ENCODE measurements around the gene UXS1. TPM values are rescaled to one million over a fixed set of nuclear protein-coding genes. Genes with fewer than 3 reads are reported as not detected.

UXS1 gene
- total and polyA plus RNA-seq, 2 donors (not counting 3 experiments of a cell fraction or from before 2014, with no cell fraction given), result 34.2 to 43.2 TPM

- no peak overlapping the region for H2AFZ ChIP-seq (ENCODE audit: low read depth, low read length)
- DNase-seq (ENCODE audit: low read depth, low spot score) (no peak), FAIRE-seq (no peak)
- no peak overlapping the region for H3K4me3 ChIP-seq (replicated peaks in 1 of 3; ENCODE audit: insufficient read depth in 1 of 3, low read depth in 1 of 3, low read length in 3 of 3)
- H3K36me3 ChIP-seq (ENCODE audit: control insufficient read depth in 2 of 2, extremely low read depth in 1 of 2, insufficient read depth in 2 of 2, low read length in 2 of 2), result no peaks in the 10 kb centered on the region
- no peaks in the 10 kb centered on the region for H3K4me1 ChIP-seq (ENCODE audit: control insufficient read depth, extremely low read depth, insufficient read depth, low read length)
- H4K20me1 ChIP-seq (replicated peaks; ENCODE audit: control insufficient read depth, extremely low read depth, insufficient read depth, low read length), result no peaks in the 10 kb centered on the region
- TF ChIP-seq GATA2 (IDR thresholded peaks at IDR 0.05; ENCODE audit: insufficient read depth, insufficient read length, low read depth, low read length) (no peak), CTCF (IDR thresholded peaks at IDR 0.05; ENCODE audit: extremely low read depth in 1 of 2, insufficient read depth in 1 of 2, low read depth in 1 of 2, low read length in 2 of 2) (no peak), MYC (IDR thresholded peaks at IDR 0.05; ENCODE audit: low read depth, low read length) (no peak), FOS (IDR thresholded peaks at IDR 0.05; ENCODE audit: borderline replicate concordance, insufficient read depth, low read length) (no peak)
- no peaks in the 10 kb centered on the region for H3K27me3 ChIP-seq (ENCODE audit: control insufficient read depth in 2 of 2, insufficient read depth in 2 of 2, low read length in 2 of 2)
- CTCF ChIA-PET, result no interaction called here
- no peak overlapping the region for H3K4me2 ChIP-seq (ENCODE audit: insufficient read depth, low read length)
- intact Hi-C loops (cut with micrococcal nuclease) (no loop called here), dilution Hi-C loops (cut with MboI; ENCODE audit: extremely low pct_ligation_motif_present, low sequenced_read_pairs) (no loop called here)
- BruUV-seq (replicated peaks), result no TSS peak
- no peaks in the 10 kb centered on the region for H3K9me3 ChIP-seq (replicated peaks; ENCODE audit: control insufficient read depth, insufficient read depth, low read length)
- peaks cover 3% of the 10 kb centered on the region for H3K79me2 ChIP-seq (ENCODE audit: control insufficient read depth, insufficient read depth, low read length)
- no peaks in the 10 kb centered on the region for H3K9me1 ChIP-seq (replicated peaks; ENCODE audit: control insufficient read depth, extremely low read depth, insufficient read depth, low read length)
- H3K27ac ChIP-seq (ENCODE audit: insufficient read depth, low read depth, low read length), result no peak overlapping the region
- no peak overlapping the region for H3K9ac ChIP-seq (replicated peaks; ENCODE audit: extremely low read depth, insufficient read depth, low read length)
- POLR2A ChIA-PET, result no interaction called here
These were observed 13.5 kb downstream of the UXS1 start for GRCh38 chr2:106180602-106181001.

- no peaks in the 10 kb centered on the region for H4K20me1 ChIP-seq (replicated peaks; ENCODE audit: control insufficient read depth, extremely low read depth, insufficient read depth, low read length)
- no peak overlapping the region for H3K9ac ChIP-seq (replicated peaks; ENCODE audit: extremely low read depth, insufficient read depth, low read length)
- DNase-seq (ENCODE audit: low read depth, low spot score) (no peak), FAIRE-seq (no peak)
- no peak overlapping the region for H2AFZ ChIP-seq (ENCODE audit: low read depth, low read length)
- H3K4me1 ChIP-seq (ENCODE audit: control insufficient read depth, extremely low read depth, insufficient read depth, low read length), result no peaks in the 10 kb centered on the region
- H3K27me3 ChIP-seq (ENCODE audit: control insufficient read depth in 2 of 2, insufficient read depth in 2 of 2, low read length in 2 of 2), result no peaks in the 10 kb centered on the region
- H3K4me3 ChIP-seq (replicated peaks in 1 of 3; ENCODE audit: insufficient read depth in 1 of 3, low read depth in 1 of 3, low read length in 3 of 3), result no peak overlapping the region
- intact Hi-C loops (cut with micrococcal nuclease), result no loop called here
- H3K27ac ChIP-seq (ENCODE audit: insufficient read depth, low read depth, low read length), result no peak overlapping the region
- ChIA-PET CTCF (interaction anchor here (0.6 kb wide), 1 partner anchor 405 kb away, joined by 3 read pairs; no protein-coding TSS in a partner anchor), POLR2A (no interaction called here)
- no peak for TF ChIP-seq CTCF (IDR thresholded peaks at IDR 0.05; ENCODE audit: extremely low read depth in 1 of 2, insufficient read depth in 1 of 2, low read depth in 1 of 2, low read length in 2 of 2)
- TF ChIP-seq FOS (IDR thresholded peaks at IDR 0.05; ENCODE audit: borderline replicate concordance, insufficient read depth, low read length), result no peak
- no peak for TF ChIP-seq JUN (IDR thresholded peaks at IDR 0.05; ENCODE audit: borderline replicate concordance, insufficient read depth, insufficient read length, low read depth)
- no peak for TF ChIP-seq MYC (IDR thresholded peaks at IDR 0.05; ENCODE audit: low read depth, low read length)
- no peak for TF ChIP-seq MAX (IDR thresholded peaks at IDR 0.05; ENCODE audit: insufficient read depth, insufficient read length)
- TF ChIP-seq EZH2 (IDR thresholded peaks at IDR 0.05; ENCODE audit: borderline replicate concordance, low read depth, low read length, severe bottlenecking), result no peak
- no peak for TF ChIP-seq POLR2AphosphoS5 (IDR thresholded peaks at IDR 0.05; ENCODE audit: insufficient read depth, low read depth, low read length)
- TF ChIP-seq POLR2A (IDR thresholded peaks at IDR 0.05; ENCODE audit: low read depth, low read length), result no peak
- TF ChIP-seq GATA2 (IDR thresholded peaks at IDR 0.05; ENCODE audit: insufficient read depth, insufficient read length, low read depth, low read length), result no peak
- no peaks in the 10 kb centered on the region for H3K9me1 ChIP-seq (replicated peaks; ENCODE audit: control insufficient read depth, extremely low read depth, insufficient read depth, low read length)
- no peaks in the 10 kb centered on the region for H3K9me3 ChIP-seq (replicated peaks; ENCODE audit: control insufficient read depth, insufficient read depth, low read length)
- no peaks in the 10 kb centered on the region for H3K36me3 ChIP-seq (ENCODE audit: control insufficient read depth in 2 of 2, extremely low read depth in 1 of 2, insufficient read depth in 2 of 2, low read length in 2 of 2)
- dilution Hi-C loops (cut with MboI; ENCODE audit: extremely low pct_ligation_motif_present, low sequenced_read_pairs), result no loop called here
- no peak overlapping the region for H3K4me2 ChIP-seq (ENCODE audit: insufficient read depth, low read length)
- H3K79me2 ChIP-seq (ENCODE audit: control insufficient read depth, insufficient read depth, low read length), result peaks cover 3% of the 10 kb centered on the region
- no TSS peak for BruUV-seq (replicated peaks)
These were observed 15.4 kb downstream of the UXS1 start for GRCh38 chr2:106178716-106179115.
